Mammary epithelial cell (primary cell): ENCODE results near the gene ASB18.

Source experiments
- CTCF ChIP-seq, 2 donors: IDR thresholded peaks in 1 of 2; conservative IDR thresholded peaks in 1 of 2; 2 replicates each; pipeline ENCODE4 v1.5.1; 2011 to 2012; ENCODE audit warnings: inconsistent platforms in 2 of 2, low read length in 2 of 2, mild to moderate bottlenecking in 2 of 2, control low read depth in 1 of 2, low read depth in 1 of 2; ENCODE audit not compliant: insufficient read depth in 1 of 2; ENCODE audit errors: extremely low read depth in 1 of 2
- EZH2 ChIP-seq: IDR thresholded peaks from 2 replicates; pipeline ENCODE4 v1.6.1; 2012; ENCODE audit warnings: low read length, inconsistent platforms, borderline replicate concordance

GRCh38 chr2:236163471-236164200, 100.6 kb downstream of the ASB18 start:
- TF ChIP-seq EZH2 (no peak), CTCF (conservative IDR thresholded peaks at IDR 0.05 in 1 of 2, IDR thresholded peaks at IDR 0.05 in 1 of 2; ENCODE audit: extremely low read depth in 1 of 2, insufficient read depth in 1 of 2, low read depth in 1 of 2, low read length in 2 of 2) (no peak)
